GM19328 (cell line): ENCODE measurements around the gene EIF2AK2.

Source experiments
- ATAC-seq: cut with Tn5 transposase; IDR thresholded peaks from one replicate; pipeline ENCODE4 v1.9.1; 2021; ENCODE audit warnings: mild to moderate bottlenecking, moderate library complexity; ENCODE audit not compliant: unreplicated experiment

The EIF2AK2 gene

GRCh38 chr2:37105150-37105549 lies 51.6 kb downstream of the EIF2AK2 start:
- no peak for ATAC-seq

- ATAC-seq: no peak
Measured at GRCh38 chr2:37104178-37104577, 52.6 kb downstream of the EIF2AK2 start.

GRCh38 chr2:37102588-37102987 lies 54.2 kb downstream of the EIF2AK2 start:
- ATAC-seq: no peak

GRCh38 chr2:37100054-37100453 lies 56.7 kb downstream of the EIF2AK2 start:
- ATAC-seq: no peak

- no peak for ATAC-seq
Measured at GRCh38 chr2:37098416-37099118, 58.2 kb downstream of the EIF2AK2 start.

- ATAC-seq: no peak
Measured at GRCh38 chr2:37096568-37096967, 60.2 kb downstream of the EIF2AK2 start.

GRCh38 chr2:37091873-37092272 lies 64.9 kb downstream of the EIF2AK2 start:
- peak; percentile 37 for ATAC-seq

- ATAC-seq: peak; percentile 71
Measured at GRCh38 chr2:37090019-37090477, 66.7 kb downstream of the EIF2AK2 start.

GRCh38 chr2:37085731-37086147 lies 71.0 kb downstream of the EIF2AK2 start:
- no peak for ATAC-seq

GRCh38 chr2:37084797-37085196 lies 72.0 kb downstream of the EIF2AK2 start:
- ATAC-seq: no peak

GRCh38 chr2:37083873-37084794 lies 72.6 kb downstream of the EIF2AK2 start, which contains the start of the genes GPATCH11 and HEATR5B:
GPATCH11 (plus strand) TSS chr2:37084518; CDS start chr2:37088382, 3,864 bp downstream.
HEATR5B (minus strand) TSS chr2:37084372; CDS start chr2:37083414, 958 bp downstream.
- peak; percentile 84 for ATAC-seq

- ATAC-seq: no peak
Measured at GRCh38 chr2:37080689-37081088, 76.1 kb downstream of the EIF2AK2 start.

GRCh38 chr2:37080266-37080665 lies 76.5 kb downstream of the EIF2AK2 start:
- no peak for ATAC-seq

- ATAC-seq: no peak
Measured at GRCh38 chr2:37070931-37071330, 85.8 kb downstream of the EIF2AK2 start.

GRCh38 chr2:37068686-37069085 lies 88.1 kb downstream of the EIF2AK2 start:
- ATAC-seq: no peak

GRCh38 chr2:37061776-37062175 lies 95.0 kb downstream of the EIF2AK2 start:
- ATAC-seq: no peak

GRCh38 chr2:37061013-37061711 lies 95.6 kb downstream of the EIF2AK2 start:
- no peak for ATAC-seq

- no peak for ATAC-seq
Measured at GRCh38 chr2:37060446-37060845, 96.3 kb downstream of the EIF2AK2 start.

- no peak for ATAC-seq
Measured at GRCh38 chr2:37059841-37060240, 96.9 kb downstream of the EIF2AK2 start.

- no peak for ATAC-seq
Measured at GRCh38 chr2:37052600-37053332, 104.0 kb downstream of the EIF2AK2 start.
